ENCODE data around the gene MAGI2. TPM values are rescaled to one million over a fixed set of nuclear protein-coding genes. Genes with fewer than 3 reads are reported as not detected.

The MAGI2 gene
- total RNA-seq, 2 donors from 2014 or later: 3.9 to 10.5 TPM

- Histone ChIP-seq H3K27ac (no peak overlapping the region), H3K4me3 (no peak overlapping the region), H3K27me3 (no peaks in the 10 kb centered on the region), H3K4me1 (no peaks in the 10 kb centered on the region), H3K36me3 (replicated peaks in 1 of 2; ENCODE audit: insufficient read depth in 1 of 2, low read depth in 2 of 2) (no peaks in the 10 kb centered on the region), H3K9me3 (no peaks in the 10 kb centered on the region)
- intact Hi-C loops (cut with DNase I): no loop called here
- ATAC-seq: no peak
- TF ChIP-seq POLR2A (IDR thresholded peaks at IDR 0.05) (no peak), CTCF (IDR thresholded peaks at IDR 0.05) (no peak)
- 41 to 47% methylated on average over 3 of the region's 3 CpGs for WGBS, 2 donors
- DNase-seq: no peak
Observed at GRCh38 chr7:78396210-78396609, 1057.3 kb downstream of the MAGI2 start.

- 88 to 89% methylated on average over 2 of the region's 2 CpGs for WGBS, 2 donors
- intact Hi-C loops (cut with DNase I): no loop called here
Observed at GRCh38 chr7:78395298-78396036, 1058.0 kb downstream of the MAGI2 start.

GRCh38 chr7:78389022-78389421 lies 1064.4 kb downstream of the MAGI2 start:
- DNase-seq: no peak
- WGBS, 2 donors: 66 to 71% methylated on average over 4 of the region's 4 CpGs
- ATAC-seq: no peak
- Histone ChIP-seq H3K4me1 (no peaks in the 10 kb centered on the region), H3K27me3 (no peaks in the 10 kb centered on the region), H3K27ac (no peak overlapping the region), H3K36me3 (replicated peaks in 1 of 2; ENCODE audit: insufficient read depth in 1 of 2, low read depth in 2 of 2) (no peaks in the 10 kb centered on the region), H3K9me3 (no peaks in the 10 kb centered on the region), H3K4me3 (no peak overlapping the region)
- no peak for TF ChIP-seq POLR2A (IDR thresholded peaks at IDR 0.05)
- TF ChIP-seq CTCF (IDR thresholded peaks at IDR 0.05): no peak
- intact Hi-C loops (cut with DNase I): no loop called here

More at GRCh38 chr7:78395298-78396036, 1058.0 kb downstream of the MAGI2 start:
- Histone ChIP-seq H3K27ac (no peak overlapping the region), H3K4me3 (no peak overlapping the region), H3K4me1 (no peaks in the 10 kb centered on the region), H3K36me3 (replicated peaks in 1 of 2; ENCODE audit: insufficient read depth in 1 of 2, low read depth in 2 of 2) (no peaks in the 10 kb centered on the region), H3K27me3 (no peaks in the 10 kb centered on the region), H3K9me3 (no peaks in the 10 kb centered on the region)
- TF ChIP-seq CTCF (IDR thresholded peaks at IDR 0.05) (no peak), POLR2A (IDR thresholded peaks at IDR 0.05) (no peak)
- DNase-seq: no peak
- ATAC-seq: no peak

GRCh38 chr7:78386520-78386919 lies 1066.9 kb downstream of the MAGI2 start:
- Histone ChIP-seq H3K4me1 (no peaks in the 10 kb centered on the region), H3K4me3 (no peak overlapping the region), H3K27me3 (no peaks in the 10 kb centered on the region), H3K36me3 (replicated peaks in 1 of 2; ENCODE audit: insufficient read depth in 1 of 2, low read depth in 2 of 2) (no peaks in the 10 kb centered on the region), H3K9me3 (no peaks in the 10 kb centered on the region), H3K27ac (no peak overlapping the region)
- no peak for DNase-seq
- WGBS, 2 donors: 76 to 92% methylated on average over 2 of the region's 2 CpGs
- TF ChIP-seq POLR2A (IDR thresholded peaks at IDR 0.05): no peak
- TF ChIP-seq CTCF (IDR thresholded peaks at IDR 0.05): no peak
- intact Hi-C loops (cut with DNase I): no loop called here
- no peak for ATAC-seq

All from body of pancreas (tissue), 4 donors.